Stimulated activated naive B cell treated with anti-CD40 and anti-IgM and Interleukin-4, amounts not matched to agents 10 μg/mL and 1 μg/mL and 100 μg/mL, for 72 hours (primary cell): ENCODE results near the gene ACP2.

ENCODE experiments used
- ATAC-seq, 2 donors: fragments of 150-1000 bp; cut with Tn5 transposase; replicated peaks; 2 replicates each; pipeline ENCODE4 v1.10.0; 2021; ENCODE audit warnings: moderate library complexity in 1 of 2
- DNase-seq: peaks from one replicate; pipeline ENCODE4 v3.0.0; 2021
- H3K27ac Mint-ChIP-seq: one replicate; pipeline ENCODE4 v1.8.0; 2022; ENCODE audit warnings: mild to moderate bottlenecking, mixed read lengths
- H3K27me3 Mint-ChIP-seq, 2 donors: one replicate each; pipeline ENCODE4 v1.8.0; 2022; ENCODE audit warnings: mixed read lengths in 2 of 2
- H3K36me3 Mint-ChIP-seq, 2 donors: one replicate each; pipeline ENCODE4 v1.8.0; 2022; ENCODE audit warnings: mixed read lengths in 2 of 2, mild to moderate bottlenecking in 1 of 2
- H3K4me1 Mint-ChIP-seq, 2 donors: one replicate each; pipeline ENCODE4 v1.8.0; 2022; ENCODE audit warnings: mixed read lengths in 2 of 2, mild to moderate bottlenecking in 1 of 2
- H3K4me3 Mint-ChIP-seq, 2 donors: one replicate each; pipeline ENCODE4 v1.8.0; 2022; ENCODE audit warnings: mild to moderate bottlenecking in 2 of 2, mixed read lengths in 2 of 2, moderate library complexity in 1 of 2
- H3K9me3 Mint-ChIP-seq, 2 donors: one replicate each; pipeline ENCODE4 v1.8.0; 2022; ENCODE audit warnings: mixed read lengths in 2 of 2, mild to moderate bottlenecking in 1 of 2

ACP2 gene

GRCh38 chr11:47272706-47273105 is 24.1 kb upstream of the ACP2 start:
- peak overlapping the region in 1 of 2 donors; percentile 27 for H3K4me3 Mint-ChIP-seq
- no peaks in the 10 kb centered on the region for H3K27me3 Mint-ChIP-seq
- H3K27ac Mint-ChIP-seq: peak overlapping the region; percentile 27
- no peak for DNase-seq
- H3K9me3 Mint-ChIP-seq: no peaks in the 10 kb centered on the region
- ATAC-seq: no peak
- peaks cover 32 to 51% of the 10 kb centered on the region in 2 donors for H3K4me1 Mint-ChIP-seq
- peaks cover 18 to 19% of the 10 kb centered on the region in 2 donors for H3K36me3 Mint-ChIP-seq

DNA sequence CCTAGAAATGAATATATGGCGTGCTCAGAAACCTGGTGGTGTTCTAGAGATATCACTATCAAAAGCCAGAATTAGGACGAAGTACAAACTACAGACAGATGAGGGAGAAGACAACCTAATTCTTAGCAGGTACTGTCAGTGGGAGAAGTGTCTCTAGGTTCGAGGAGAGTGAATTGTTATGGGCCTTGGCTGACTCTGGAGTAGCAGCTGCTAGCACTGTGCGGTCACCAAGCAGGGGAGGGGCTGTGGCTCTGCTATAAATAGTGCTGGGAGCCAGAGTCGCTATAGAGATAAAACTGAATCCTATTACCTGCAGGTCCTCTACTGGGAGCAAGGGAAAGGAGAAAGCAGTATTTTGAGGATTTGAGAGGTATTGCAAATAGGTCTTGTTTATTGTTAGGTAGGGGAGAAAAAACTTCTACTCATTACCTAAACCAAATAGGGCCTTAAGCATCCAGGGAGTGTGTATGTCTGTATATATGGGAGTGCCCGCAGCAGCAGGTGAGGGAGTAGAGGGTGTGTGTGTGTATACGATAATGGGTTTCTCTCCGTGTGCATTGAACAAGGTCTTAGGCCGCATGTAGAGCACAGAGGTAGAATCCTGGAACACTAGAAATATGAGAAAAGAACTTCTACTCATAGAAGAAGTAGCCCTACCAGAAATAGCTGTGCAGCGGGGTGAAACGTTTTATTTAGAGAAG is 23.5 kb upstream of the ACP2 start:
- H3K36me3 Mint-ChIP-seq: peaks cover 18 to 19% of the 10 kb centered on the region in 2 donors
- H3K4me1 Mint-ChIP-seq: peaks cover 32 to 51% of the 10 kb centered on the region in 2 donors
- peak overlapping the region; percentile 72 to 78 for H3K4me3 Mint-ChIP-seq
- H3K27ac Mint-ChIP-seq: peak overlapping the region; percentile 79
- ATAC-seq: no peak
- no peak for DNase-seq
- no peaks in the 10 kb centered on the region for H3K27me3 Mint-ChIP-seq
- no peaks in the 10 kb centered on the region for H3K9me3 Mint-ChIP-seq

DNA sequence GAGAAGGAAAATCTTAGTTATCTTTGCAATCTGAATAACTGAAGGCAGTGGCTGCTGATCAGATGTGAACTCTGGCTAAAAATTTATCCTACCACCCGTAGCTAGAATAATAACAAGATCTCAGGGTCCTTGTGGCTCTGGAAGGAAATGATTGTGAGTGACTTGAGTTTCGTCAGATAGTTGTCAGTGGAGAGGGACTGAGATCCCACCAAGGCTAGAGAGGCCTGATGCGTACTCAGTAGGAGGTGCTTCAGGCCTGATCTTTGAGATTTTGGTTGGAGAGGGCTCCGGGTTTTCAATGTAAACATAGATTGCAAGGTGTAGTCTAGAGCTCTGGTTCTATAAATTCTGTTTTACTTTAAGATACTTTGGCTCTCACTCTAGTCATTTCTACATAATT is 22.7 kb upstream of the ACP2 start:
- peaks cover 13 to 15% of the 10 kb centered on the region in 2 donors for H3K36me3 Mint-ChIP-seq
- no peak for ATAC-seq
- no peak for DNase-seq
- peak overlapping the region; percentile 78 to 84 for H3K4me3 Mint-ChIP-seq
- H3K9me3 Mint-ChIP-seq: no peaks in the 10 kb centered on the region
- H3K4me1 Mint-ChIP-seq: peaks cover 32 to 51% of the 10 kb centered on the region in 2 donors
- no peaks in the 10 kb centered on the region for H3K27me3 Mint-ChIP-seq
- no peak overlapping the region for H3K27ac Mint-ChIP-seq

DNA sequence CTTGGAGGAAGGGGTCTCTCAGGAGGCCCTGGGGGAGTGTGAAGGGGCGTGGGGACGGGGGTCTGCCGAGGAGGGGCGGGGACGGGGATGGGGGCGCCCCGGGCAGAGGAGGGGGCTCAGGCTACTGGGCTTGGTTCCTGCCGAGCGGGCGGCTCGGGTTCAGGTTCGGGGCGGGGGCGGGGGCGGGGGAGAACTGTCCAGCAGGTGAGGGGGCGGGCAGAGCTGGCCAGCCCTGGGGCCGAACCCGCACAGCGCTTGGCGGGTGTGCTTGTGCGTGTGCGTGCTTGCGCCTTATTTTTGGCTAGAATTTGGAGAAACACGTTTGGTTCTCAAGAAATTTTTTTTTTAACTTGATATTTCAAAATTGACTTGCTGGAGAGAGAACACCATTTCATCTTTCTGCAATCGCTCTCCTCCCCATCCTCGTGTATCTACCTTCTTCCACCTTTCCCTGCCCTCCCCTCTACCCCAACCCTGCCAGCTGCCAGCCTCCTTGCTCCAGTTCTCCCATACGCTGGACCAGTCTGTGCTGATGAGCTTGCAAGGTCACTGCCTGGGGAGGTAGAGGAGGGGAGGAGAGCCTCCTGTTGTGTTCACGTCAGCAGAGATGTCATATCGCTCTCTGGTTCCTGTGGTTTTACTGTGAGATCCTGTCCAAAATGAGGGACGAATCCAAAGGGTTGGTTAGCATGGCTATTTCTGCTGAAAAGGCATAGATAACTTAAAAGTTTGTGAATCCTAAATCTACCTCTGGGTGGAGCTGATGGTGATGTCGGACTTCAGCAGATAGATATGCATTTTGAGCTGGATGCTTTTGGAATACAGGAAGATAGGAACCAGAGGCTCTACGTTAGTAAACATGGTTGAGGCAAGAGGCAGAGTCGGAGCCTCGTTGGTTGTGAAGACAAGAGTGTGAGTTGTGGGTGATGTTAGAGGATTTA is 22.0 kb upstream of the ACP2 start:
- peaks cover 32 to 52% of the 10 kb centered on the region in 2 donors for H3K4me1 Mint-ChIP-seq
- ATAC-seq (no peak), DNase-seq (no peak)
- H3K27ac Mint-ChIP-seq: peak overlapping the region; percentile 87
- no peaks in the 10 kb centered on the region for H3K9me3 Mint-ChIP-seq
- peaks cover 6 to 8% of the 10 kb centered on the region in 2 donors for H3K36me3 Mint-ChIP-seq
- no peaks in the 10 kb centered on the region for H3K27me3 Mint-ChIP-seq
- peak overlapping the region; percentile 78 to 94 for H3K4me3 Mint-ChIP-seq

DNA sequence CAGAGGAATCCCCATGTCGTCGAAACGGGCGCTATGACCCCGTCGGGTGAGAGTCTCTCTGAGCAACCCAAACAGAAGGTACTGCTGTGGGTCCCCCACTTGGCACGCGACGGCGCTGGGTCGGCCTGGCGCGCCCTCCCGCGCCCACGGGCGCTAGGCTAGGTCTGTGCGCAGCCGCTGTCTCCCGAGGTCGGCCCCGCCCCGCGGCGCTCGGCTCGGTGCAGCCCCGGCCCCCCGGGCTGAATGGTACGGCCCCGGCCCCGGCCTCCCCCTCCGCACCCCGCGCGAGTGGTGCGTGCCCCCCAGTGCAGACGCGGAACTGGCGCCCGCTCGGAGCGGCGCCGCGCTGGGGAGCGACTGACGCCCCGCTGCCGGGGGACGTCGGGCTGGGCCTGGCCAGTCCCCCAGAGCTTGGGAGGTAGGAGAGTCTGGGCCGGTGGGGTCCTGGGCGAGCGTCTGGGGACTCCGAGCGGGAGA is 21.3 kb upstream of the ACP2 start, which contains the start of gene MADD:
Gene MADD (plus strand): TSS at position 305 of the 477 bp plus-strand sequence.
- Mint-ChIP-seq H3K9me3 (no peaks in the 10 kb centered on the region), H3K27me3 (no peaks in the 10 kb centered on the region), H3K4me3 (peak within 1 kb of the TSS; percentile 78 to 94), H3K27ac (peak within 1 kb of the TSS; percentile 99), H3K4me1 (peaks cover 36 to 59% of the 10 kb centered on the region in 2 donors), H3K36me3 (peaks cover 6 to 7% of the 10 kb centered on the region in 2 donors)
- peak; percentile 89 for DNase-seq
- ATAC-seq: peak; percentile 84 to 89

DNA sequence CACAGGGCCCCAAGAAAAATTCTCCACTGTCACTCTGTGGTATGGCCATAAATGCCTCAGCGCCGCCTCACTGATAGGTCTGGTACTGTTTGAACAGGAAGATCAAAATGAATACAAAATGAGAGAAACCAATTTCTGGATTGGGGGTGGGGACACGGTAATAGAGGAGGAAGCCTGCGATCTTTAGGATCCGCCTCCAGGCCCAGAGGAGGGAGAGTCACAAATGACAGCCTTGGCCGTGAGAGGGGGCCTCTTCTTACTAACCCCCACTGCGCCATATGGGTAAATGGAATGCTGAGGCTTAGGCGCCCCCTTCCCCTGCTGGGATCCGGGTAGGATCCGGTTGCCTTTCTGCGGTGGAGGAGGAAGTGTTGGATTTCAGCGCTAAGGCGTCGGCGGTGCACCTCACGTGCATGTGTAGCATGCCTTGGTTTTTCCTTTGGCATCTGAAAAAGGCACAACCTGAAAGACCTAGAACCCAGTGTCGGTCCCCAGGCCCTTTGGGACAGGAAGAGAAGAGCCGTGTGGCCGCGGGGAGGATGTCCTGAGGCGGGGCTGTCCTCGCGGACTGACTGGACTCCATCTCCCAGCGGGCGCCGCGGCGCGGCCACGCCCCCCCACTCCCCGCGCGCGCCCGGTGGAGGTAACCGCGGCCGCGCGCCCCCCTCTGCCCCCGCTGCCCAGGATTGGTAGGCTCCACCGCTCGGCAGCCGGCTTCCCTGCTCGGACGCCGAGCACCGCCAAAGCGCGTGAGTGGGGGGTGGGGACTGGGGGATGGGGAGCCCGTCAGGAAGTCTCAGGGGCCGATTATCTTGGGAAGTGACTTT is 20.6 kb upstream of the ACP2 start:
- Mint-ChIP-seq H3K4me1 (peaks cover 36 to 55% of the 10 kb centered on the region in 2 donors), H3K36me3 (peaks cover 0 to under 1% of the 10 kb centered on the region in 2 donors), H3K27me3 (no peaks in the 10 kb centered on the region), H3K27ac (peak overlapping the region; percentile 99), H3K9me3 (no peaks in the 10 kb centered on the region), H3K4me3 (peak overlapping the region; percentile 78 to 94)
- ATAC-seq (peak; percentile 62 to 75), DNase-seq (peak; percentile 81)

- Mint-ChIP-seq H3K36me3 (no peaks in the 10 kb centered on the region), H3K27me3 (no peaks in the 10 kb centered on the region), H3K4me3 (peak overlapping the region; percentile 78 to 94), H3K4me1 (peaks cover 36 to 52% of the 10 kb centered on the region in 2 donors), H3K27ac (peak overlapping the region; percentile 99), H3K9me3 (no peaks in the 10 kb centered on the region)
- DNase-seq: no peak
- no peak for ATAC-seq
Observed at GRCh38 chr11:47268448-47269001, 19.9 kb upstream of the ACP2 start.

GRCh38 chr11:47267876-47268275 is 19.3 kb upstream of the ACP2 start:
- H3K9me3 Mint-ChIP-seq: no peaks in the 10 kb centered on the region
- H3K4me1 Mint-ChIP-seq: peaks cover 34 to 46% of the 10 kb centered on the region in 2 donors
- DNase-seq (no peak), ATAC-seq (no peak)
- H3K27me3 Mint-ChIP-seq: no peaks in the 10 kb centered on the region
- H3K36me3 Mint-ChIP-seq: no peaks in the 10 kb centered on the region
- peak overlapping the region in 1 of 2 donors; percentile 78 for H3K4me3 Mint-ChIP-seq
- peak overlapping the region; percentile 39 for H3K27ac Mint-ChIP-seq

DNA sequence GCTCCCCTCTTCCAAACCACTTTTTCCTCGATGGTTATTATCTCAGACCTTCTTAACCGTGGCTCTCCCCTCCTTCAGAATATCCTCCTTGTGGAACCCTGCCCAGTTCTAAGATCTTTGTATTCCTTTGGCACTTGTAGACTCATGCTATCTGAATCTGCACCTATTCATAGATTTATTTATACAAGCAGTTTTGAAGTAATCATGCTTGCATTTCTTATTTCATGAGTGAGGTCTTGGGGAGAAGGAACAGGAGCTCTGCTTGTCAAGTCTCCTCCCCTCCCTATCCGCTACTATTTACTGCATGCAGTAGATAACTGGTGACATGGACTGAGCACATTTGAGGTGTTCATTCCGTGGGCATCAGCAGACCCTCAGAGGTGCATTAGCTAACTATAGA is 15.9 kb upstream of the ACP2 start:
- Mint-ChIP-seq H3K36me3 (peaks cover 0 to 3% of the 10 kb centered on the region in 2 donors), H3K27ac (no peak overlapping the region), H3K4me3 (no peak overlapping the region), H3K27me3 (no peaks in the 10 kb centered on the region), H3K4me1 (peaks cover 16 to 25% of the 10 kb centered on the region in 2 donors), H3K9me3 (no peaks in the 10 kb centered on the region)
- ATAC-seq (no peak), DNase-seq (no peak)

DNA sequence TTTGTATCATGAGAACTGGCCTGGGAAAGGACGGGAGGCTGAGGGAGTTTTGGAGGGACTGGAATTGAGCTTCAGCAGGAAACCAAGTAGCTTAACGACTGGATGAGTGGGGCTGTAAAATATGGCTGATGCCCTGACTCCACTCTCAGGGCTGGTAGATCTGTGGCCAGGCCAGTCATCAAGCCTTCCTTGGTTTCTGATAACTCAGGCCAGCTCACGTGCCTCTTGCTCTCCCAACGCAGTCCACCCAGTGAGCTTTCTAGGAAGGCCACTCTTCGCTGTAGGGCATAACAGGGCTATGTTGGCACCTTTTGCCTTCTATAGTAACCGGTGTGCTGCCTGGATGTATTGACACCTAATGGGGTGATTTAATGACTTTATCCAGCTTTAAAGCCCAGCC is 15.5 kb upstream of the ACP2 start:
- H3K4me1 Mint-ChIP-seq: peaks cover 19 to 27% of the 10 kb centered on the region in 2 donors
- ATAC-seq: no peak
- H3K27me3 Mint-ChIP-seq: no peaks in the 10 kb centered on the region
- peaks cover 0 to 3% of the 10 kb centered on the region in 2 donors for H3K36me3 Mint-ChIP-seq
- DNase-seq: no peak
- H3K9me3 Mint-ChIP-seq: no peaks in the 10 kb centered on the region
- no peak overlapping the region for H3K4me3 Mint-ChIP-seq
- no peak overlapping the region for H3K27ac Mint-ChIP-seq

DNA sequence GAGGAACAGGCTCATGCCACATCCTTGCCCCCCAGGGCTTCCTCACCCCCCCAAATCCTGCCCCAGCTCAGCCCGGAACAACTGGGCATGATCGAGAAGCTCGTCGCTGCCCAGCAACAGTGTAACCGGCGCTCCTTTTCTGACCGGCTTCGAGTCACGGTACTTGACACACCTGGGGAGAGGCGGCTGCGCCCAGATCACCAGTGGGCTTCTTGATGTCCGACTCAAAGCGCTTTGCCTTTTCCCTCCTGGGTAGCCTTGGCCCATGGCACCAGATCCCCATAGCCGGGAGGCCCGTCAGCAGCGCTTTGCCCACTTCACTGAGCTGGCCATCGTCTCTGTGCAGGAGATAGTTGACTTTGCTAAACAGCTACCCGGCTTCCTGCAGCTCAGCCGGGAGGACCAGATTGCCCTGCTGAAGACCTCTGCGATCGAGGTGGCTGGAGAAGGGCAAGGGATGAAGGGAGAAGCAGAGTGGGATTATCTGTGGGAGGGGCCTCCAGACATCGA is 12.7 kb upstream of the ACP2 start:
- Mint-ChIP-seq H3K4me1 (peaks cover 15 to 28% of the 10 kb centered on the region in 2 donors), H3K4me3 (no peak overlapping the region), H3K9me3 (no peaks in the 10 kb centered on the region), H3K27me3 (peaks cover 0 to 6% of the 10 kb centered on the region in 2 donors), H3K27ac (peak overlapping the region; percentile 25), H3K36me3 (peaks cover 0 to 3% of the 10 kb centered on the region in 2 donors)
- no peak for ATAC-seq
- DNase-seq: no peak

GRCh38 chr11:47260366-47260765 is 11.8 kb upstream of the ACP2 start:
- Mint-ChIP-seq H3K36me3 (peaks cover 0 to 3% of the 10 kb centered on the region in 2 donors), H3K9me3 (no peaks in the 10 kb centered on the region), H3K27ac (no peak overlapping the region), H3K27me3 (peaks cover 0 to 6% of the 10 kb centered on the region in 2 donors), H3K4me3 (no peak overlapping the region), H3K4me1 (peaks cover 14 to 25% of the 10 kb centered on the region in 2 donors)
- ATAC-seq: no peak
- no peak for DNase-seq

GRCh38 chr11:47259232-47259977 is 10.8 kb upstream of the ACP2 start:
- H3K36me3 Mint-ChIP-seq: peaks cover 0 to 3% of the 10 kb centered on the region in 2 donors
- DNase-seq (no peak), ATAC-seq (peak; percentile 85 to 88)
- peaks cover 13 to 19% of the 10 kb centered on the region in 2 donors for H3K4me1 Mint-ChIP-seq
- peaks cover 0 to 6% of the 10 kb centered on the region in 2 donors for H3K27me3 Mint-ChIP-seq
- H3K9me3 Mint-ChIP-seq: no peaks in the 10 kb centered on the region
- H3K4me3 Mint-ChIP-seq: no peak overlapping the region
- H3K27ac Mint-ChIP-seq: no peak overlapping the region
